Natural killer cell (primary cell): Measurements from ENCODE around the gene TACC2. TPM values are rescaled to one million over a fixed set of nuclear protein-coding genes. Genes with fewer than 3 reads are reported as not detected.
"Not testable (repeated sequence)": the region's sequence is repeated elsewhere in the genome, so short reads cannot be mapped to it uniquely, and the experiment has no call there.

ENCODE experiments used
- ATAC-seq, 3 donors: fragments of 150-1000 bp in 2 of 3; fragments of 200-7000 bp in 1 of 3; cut with Tn5 transposase; 1 replicate in 1 of 3; 2 replicates in 2 of 3; pipeline ENCODE4 v1.10.0; 2021; ENCODE audit warnings: mild to moderate bottlenecking in 2 of 3, moderate library complexity in 2 of 3
- DNase-seq, 2 donors: peaks; one replicate each; pipeline versions ENCODE4 v3.0.0 to v3.0.0-alpha.2; 2013 to 2021; ENCODE audit warnings: mixed read lengths in 1 of 2
- H3K27ac ChIP-seq: one replicate; pipeline ENCODE4 v1.5.1; 2013; ENCODE audit warnings: mild to moderate bottlenecking, low read length
- H3K27me3 ChIP-seq: one replicate; pipeline ENCODE4 v1.6.1; 2013; ENCODE audit warnings: low read length; ENCODE audit not compliant: control insufficient read depth, insufficient read depth
- H3K36me3 ChIP-seq: one replicate; pipeline ENCODE4 v1.6.1; 2013; ENCODE audit warnings: low read length; ENCODE audit not compliant: control insufficient read depth, insufficient read depth
- H3K4me1 ChIP-seq: one replicate; pipeline ENCODE4 v1.6.1; 2013; ENCODE audit warnings: low read length; ENCODE audit not compliant: control insufficient read depth, insufficient read depth
- H3K4me3 ChIP-seq: one replicate; pipeline ENCODE4 v1.5.1; 2013; ENCODE audit warnings: low read length
- H3K9me3 ChIP-seq: one replicate; pipeline ENCODE4 v1.6.1; 2013; ENCODE audit warnings: low read length; ENCODE audit not compliant: control insufficient read depth, insufficient read depth
- H3K27ac Mint-ChIP-seq, 2 donors: one replicate each; pipeline ENCODE4 v1.8.0; 2022; ENCODE audit warnings: mild to moderate bottlenecking in 2 of 2, mixed read lengths in 2 of 2, moderate library complexity in 1 of 2
- H3K27me3 Mint-ChIP-seq, 2 donors: one replicate each; pipeline ENCODE4 v1.8.0; 2022; ENCODE audit warnings: low read depth in 2 of 2, mixed read lengths in 2 of 2
- H3K36me3 Mint-ChIP-seq: one replicate; pipeline ENCODE4 v1.8.0; 2022; ENCODE audit warnings: mixed read lengths
- H3K4me1 Mint-ChIP-seq, 2 donors: one replicate each; pipeline ENCODE4 v1.8.0; 2022; ENCODE audit warnings: mixed read lengths in 2 of 2
- H3K4me3 Mint-ChIP-seq: one replicate; pipeline ENCODE4 v1.8.0; 2022; ENCODE audit warnings: mild to moderate bottlenecking, moderate library complexity, mixed read lengths
- H3K9me3 Mint-ChIP-seq, 2 donors: one replicate each; pipeline ENCODE4 v1.8.0; 2022; ENCODE audit warnings: mixed read lengths in 2 of 2
- CTCF ChIP-seq: fragments of 200-600 bp; IDR thresholded peaks from one replicate; pipeline ENCODE4 v1.8.0; 2022; ENCODE audit warnings: antibody characterized with exemption
- WGBS: methylation state at CpG from one replicate; pipeline ENCODE4 v1.1.7; 2013; ENCODE audit warnings: missing lambda C conversion rate; ENCODE audit not compliant: insufficient coverage; 5-methylcytosine and 5-hydroxymethylcytosine counted together
- intact Hi-C: fragments of 100-400 bp; cut with micrococcal nuclease; formaldehyde crosslinking; loops from one replicate; pipeline ENCODE4 v1.14.2; 2022
- total RNA-seq, 4 donors: library from RNA; stranded (reverse); fragments of 120-200 nt in 1 of 4; gene quantifications; one replicate each; pipeline versions ENCODE4 v1.2.3 to v1.2.4, GENCODE V29; 2013 to 2022

TACC2 gene
- total RNA-seq, 3 donors from 2014 or later (not counting 1 experiment from before 2014, with no cell fraction given), result not detected

- DNase-seq, result no peak
- 88% methylated on average over 1 of the region's 3 CpGs for WGBS
- H3K27me3 Mint-ChIP-seq, result no peaks in the 10 kb centered on the region
- no peaks in the 10 kb centered on the region for H3K4me1 Mint-ChIP-seq
- no peak for TF ChIP-seq CTCF
- H3K9me3 Mint-ChIP-seq, result no peaks in the 10 kb centered on the region
- H3K9me3 ChIP-seq, result no peaks in the 10 kb centered on the region
- H3K4me3 ChIP-seq, result no peak overlapping the region
- H3K36me3 ChIP-seq, result peaks cover 23% of the 10 kb centered on the region
- H3K27me3 ChIP-seq, result no peaks in the 10 kb centered on the region
- intact Hi-C loops, result no loop called here
- ATAC-seq, result no peak
- no peak overlapping the region for H3K27ac ChIP-seq
- H3K27ac Mint-ChIP-seq, result no peak overlapping the region
- H3K4me1 ChIP-seq, result no peaks in the 10 kb centered on the region
- H3K36me3 Mint-ChIP-seq, result no peaks in the 10 kb centered on the region
- H3K4me3 Mint-ChIP-seq, result no peak overlapping the region
These were observed 29.3 kb upstream of the TACC2 start for GRCh38 chr10:121959671-121960070.

- DNase-seq (no peak), ATAC-seq (no peak)
- H3K27ac Mint-ChIP-seq, result no peak overlapping the region
- no peak overlapping the region for H3K27ac ChIP-seq
- peaks cover 6% of the 10 kb centered on the region for H3K36me3 Mint-ChIP-seq
- WGBS, result 100% methylated on average over 2 of the region's 2 CpGs
- peaks cover 36% of the 10 kb centered on the region for H3K36me3 ChIP-seq
- no peaks in the 10 kb centered on the region for H3K4me1 Mint-ChIP-seq
- no peaks in the 10 kb centered on the region for H3K27me3 Mint-ChIP-seq
- no peaks in the 10 kb centered on the region for H3K27me3 ChIP-seq
- H3K9me3 Mint-ChIP-seq, result no peaks in the 10 kb centered on the region
- no peaks in the 10 kb centered on the region for H3K9me3 ChIP-seq
- H3K4me3 ChIP-seq, result no peak overlapping the region
- intact Hi-C loops, result no loop called here
- H3K4me1 ChIP-seq, result no peaks in the 10 kb centered on the region
- TF ChIP-seq CTCF, result no peak
- H3K4me3 Mint-ChIP-seq, result no peak overlapping the region
These were observed 27.5 kb upstream of the TACC2 start for GRCh38 chr10:121961456-121961855.

- ATAC-seq, result no peak
- no peak for TF ChIP-seq CTCF
- Mint-ChIP-seq H3K9me3 (no peaks in the 10 kb centered on the region), H3K4me1 (no peaks in the 10 kb centered on the region), H3K36me3 (peaks cover 6% of the 10 kb centered on the region), H3K27me3 (no peaks in the 10 kb centered on the region), H3K27ac (no peak overlapping the region), H3K4me3 (no peak overlapping the region)
- H3K36me3 ChIP-seq, result peaks cover 53% of the 10 kb centered on the region
- H3K4me3 ChIP-seq, result no peak overlapping the region
- no peaks in the 10 kb centered on the region for H3K4me1 ChIP-seq
- intact Hi-C loops, result no loop called here
- no peaks in the 10 kb centered on the region for H3K27me3 ChIP-seq
- 98% methylated on average over 3 of the region's 3 CpGs for WGBS
- H3K27ac ChIP-seq, result no peak overlapping the region
- H3K9me3 ChIP-seq, result no peaks in the 10 kb centered on the region
- DNase-seq, result no peak
These were observed 23.0 kb upstream of the TACC2 start for GRCh38 chr10:121965996-121966395.

GRCh38 chr10:121969086-121969485 lies 19.9 kb upstream of the TACC2 start:
- H3K27ac ChIP-seq, H3K4me3 ChIP-seq, H3K4me3 Mint-ChIP-seq, H3K9me3 ChIP-seq, H3K27me3 ChIP-seq, H3K4me1 ChIP-seq, DNase-seq, H3K27ac Mint-ChIP-seq, ATAC-seq, H3K27me3 Mint-ChIP-seq, H3K36me3 Mint-ChIP-seq, intact Hi-C loops, H3K9me3 Mint-ChIP-seq: not testable (repeated sequence)
- peaks cover 15 to 16% of the 10 kb centered on the region in 2 donors for H3K4me1 Mint-ChIP-seq
- 98% methylated on average over 8 of the region's 8 CpGs for WGBS
- peaks cover 45% of the 10 kb centered on the region for H3K36me3 ChIP-seq
